Vagina (tissue), 2 donors: ENCODE measurements around the gene ASMT.

ENCODE experiments used
- CTCF ChIP-seq, 3 experiments: fragments of 450-650 bp in 2 of 3; fragments of 200-600 bp in 1 of 3; sonication (generic) in 1 of 3; IDR thresholded peaks; one replicate each; pipeline ENCODE4 v1.5.1; 2017 to 2019; ENCODE audit warnings: antibody characterized with exemption in 3 of 3, mild to moderate bottlenecking in 2 of 3, moderate library complexity in 2 of 3
- POLR2A ChIP-seq, 2 donors: fragments of 450-650 bp; IDR thresholded peaks; one replicate each; pipeline ENCODE4 v1.6.1; 2017; ENCODE audit warnings: antibody characterized with exemption in 2 of 2, mild to moderate bottlenecking in 2 of 2, moderate library complexity in 2 of 2

- TF ChIP-seq CTCF (IDR thresholded peaks at IDR 0.05) = no peak
- no peak for TF ChIP-seq POLR2A (IDR thresholded peaks at IDR 0.05)
Measured at GRCh38 chrX:1606496-1606895, 8.4 kb upstream of the ASMT start.
